HG03045 (cell line): ENCODE results near the gene GLP2R.
"Not testable (repeated sequence)": the region's sequence is repeated elsewhere in the genome, so short reads cannot be mapped to it uniquely, and the experiment has no call there.

Source experiments
- ATAC-seq: cut with Tn5 transposase; IDR thresholded peaks from one replicate; pipeline ENCODE4 v1.9.1; 2021; ENCODE audit warnings: mild to moderate bottlenecking, moderate library complexity; ENCODE audit not compliant: unreplicated experiment

The GLP2R gene, protein sequence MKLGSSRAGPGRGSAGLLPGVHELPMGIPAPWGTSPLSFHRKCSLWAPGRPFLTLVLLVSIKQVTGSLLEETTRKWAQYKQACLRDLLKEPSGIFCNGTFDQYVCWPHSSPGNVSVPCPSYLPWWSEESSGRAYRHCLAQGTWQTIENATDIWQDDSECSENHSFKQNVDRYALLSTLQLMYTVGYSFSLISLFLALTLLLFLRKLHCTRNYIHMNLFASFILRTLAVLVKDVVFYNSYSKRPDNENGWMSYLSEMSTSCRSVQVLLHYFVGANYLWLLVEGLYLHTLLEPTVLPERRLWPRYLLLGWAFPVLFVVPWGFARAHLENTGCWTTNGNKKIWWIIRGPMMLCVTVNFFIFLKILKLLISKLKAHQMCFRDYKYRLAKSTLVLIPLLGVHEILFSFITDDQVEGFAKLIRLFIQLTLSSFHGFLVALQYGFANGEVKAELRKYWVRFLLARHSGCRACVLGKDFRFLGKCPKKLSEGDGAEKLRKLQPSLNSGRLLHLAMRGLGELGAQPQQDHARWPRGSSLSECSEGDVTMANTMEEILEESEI

DNA sequence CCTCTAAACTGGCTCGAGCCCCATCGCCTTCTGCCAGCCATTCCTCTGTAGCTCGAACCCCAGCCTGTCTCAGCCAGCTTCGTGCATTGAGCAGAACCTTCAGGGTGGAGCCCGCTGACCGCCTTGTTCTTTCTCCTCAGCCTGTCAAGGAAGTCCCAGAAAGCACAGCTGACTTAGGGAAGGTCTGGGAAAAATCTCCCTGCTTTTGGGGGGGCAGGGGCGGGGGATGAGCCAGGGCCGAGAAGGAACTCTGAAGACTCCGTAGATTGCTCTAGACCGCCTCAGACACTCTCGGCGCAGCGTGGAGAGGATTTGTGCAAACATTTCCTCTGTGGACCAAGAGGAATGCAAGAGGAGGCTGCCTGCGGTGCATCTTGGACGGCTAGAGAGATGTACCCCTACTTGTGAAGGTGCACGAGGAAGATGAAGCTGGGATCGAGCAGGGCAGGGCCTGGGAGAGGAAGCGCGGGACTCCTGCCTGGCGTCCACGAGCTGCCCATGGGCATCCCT lies at the start of gene GLP2R:
GLP2R (plus strand) TSS at position 284 of the 510 bp plus-strand sequence; CDS start at position 424, 140 bp downstream.
- no peak for ATAC-seq

DNA sequence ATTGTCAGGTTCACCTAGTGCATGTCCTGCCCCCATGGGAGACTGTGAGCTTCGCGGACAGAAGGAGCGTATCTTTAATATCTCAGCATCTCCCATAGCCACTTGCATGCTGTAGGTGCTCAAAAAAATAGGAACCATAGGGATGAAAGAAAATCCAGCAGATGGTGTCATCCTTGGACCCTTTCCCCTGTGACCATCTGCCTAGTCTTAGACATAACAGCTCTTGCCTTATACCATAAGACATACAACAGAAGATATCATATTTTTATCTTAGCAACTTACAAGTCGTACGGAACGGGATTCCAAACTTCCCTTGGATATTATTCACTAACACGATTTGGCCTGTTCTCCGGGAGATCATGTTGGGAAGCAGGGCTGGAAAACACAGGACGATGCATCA lies 48.8 kb upstream of the GLP2R start:
- no peak for ATAC-seq

DNA sequence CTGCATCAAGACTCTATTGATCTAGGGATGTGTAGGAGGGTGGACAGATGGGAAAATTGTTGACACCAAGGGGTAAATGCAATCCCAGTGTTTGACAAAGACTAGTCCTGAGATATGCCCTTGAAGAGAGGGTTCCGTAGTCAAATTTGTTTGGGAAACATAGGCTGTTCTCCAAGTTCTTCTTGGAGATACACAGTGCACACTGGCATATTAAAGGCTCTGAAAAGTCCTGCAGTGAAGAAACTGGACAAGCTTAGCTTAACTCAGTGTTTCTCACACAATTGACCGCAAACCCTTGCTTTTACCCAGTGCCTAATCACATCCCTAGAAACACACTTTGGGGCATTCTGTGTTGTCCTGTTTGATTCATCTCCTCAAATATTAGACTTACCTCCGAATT lies 45.2 kb upstream of the GLP2R start:
- ATAC-seq = no peak

DNA sequence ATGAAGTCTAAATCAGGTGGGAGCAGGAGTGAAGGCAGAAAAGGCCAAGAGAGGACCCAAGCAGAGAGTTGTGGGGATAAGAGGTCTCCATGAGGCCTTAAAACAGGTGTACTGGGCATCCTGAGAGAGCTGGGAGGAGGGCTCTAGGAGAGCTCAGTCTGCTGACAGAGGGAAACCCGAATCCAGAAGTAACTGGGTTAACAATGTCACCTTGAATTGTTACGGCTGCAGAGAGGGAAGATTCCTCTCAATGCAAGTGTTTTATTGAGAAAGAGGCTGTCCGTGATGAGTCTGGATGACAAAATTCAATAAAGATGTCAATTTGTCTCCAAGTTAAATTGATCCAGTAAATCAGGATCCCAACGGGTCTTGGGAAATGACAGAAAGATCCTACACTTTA lies 42.7 kb upstream of the GLP2R start:
- no peak for ATAC-seq

DNA sequence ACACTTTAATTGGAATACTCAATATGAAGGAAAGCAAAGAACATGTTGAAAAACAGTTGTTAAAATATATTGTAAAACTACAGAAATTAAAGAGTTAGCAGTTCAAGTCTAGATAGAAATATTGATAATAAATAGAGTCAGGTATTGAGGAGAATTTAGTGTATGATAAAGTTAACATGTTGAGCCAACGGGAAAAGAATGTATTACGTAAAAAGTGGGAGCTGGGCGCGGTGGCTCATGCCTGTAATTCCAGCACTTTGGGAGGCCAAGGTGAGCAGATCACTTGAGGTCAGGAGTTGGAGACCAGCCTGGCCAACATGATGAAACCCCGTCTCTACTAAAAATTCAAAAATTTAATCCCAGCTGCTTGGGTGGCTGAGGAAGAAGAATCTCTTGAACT lies 42.3 kb upstream of the GLP2R start:
- not testable (repeated sequence) for ATAC-seq

DNA sequence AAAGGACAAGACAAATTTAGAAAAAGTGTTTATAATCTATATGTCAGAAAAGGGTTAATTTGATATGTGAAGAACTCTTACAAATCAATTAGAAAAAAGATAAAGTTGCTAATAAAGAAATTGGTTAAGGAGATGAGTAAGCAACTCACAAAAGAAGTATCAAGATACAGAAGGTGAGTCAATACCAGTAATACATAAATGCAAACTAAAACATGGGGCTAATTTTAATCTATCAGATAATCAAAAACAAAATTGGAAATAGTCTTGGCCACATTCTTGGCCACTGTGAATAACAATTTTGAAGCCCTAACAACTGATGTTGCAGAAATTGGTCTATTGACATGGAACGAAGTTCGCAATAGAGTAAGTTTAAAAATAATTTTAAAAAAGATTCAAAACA lies 41.2 kb upstream of the GLP2R start:
- ATAC-seq = no peak

DNA sequence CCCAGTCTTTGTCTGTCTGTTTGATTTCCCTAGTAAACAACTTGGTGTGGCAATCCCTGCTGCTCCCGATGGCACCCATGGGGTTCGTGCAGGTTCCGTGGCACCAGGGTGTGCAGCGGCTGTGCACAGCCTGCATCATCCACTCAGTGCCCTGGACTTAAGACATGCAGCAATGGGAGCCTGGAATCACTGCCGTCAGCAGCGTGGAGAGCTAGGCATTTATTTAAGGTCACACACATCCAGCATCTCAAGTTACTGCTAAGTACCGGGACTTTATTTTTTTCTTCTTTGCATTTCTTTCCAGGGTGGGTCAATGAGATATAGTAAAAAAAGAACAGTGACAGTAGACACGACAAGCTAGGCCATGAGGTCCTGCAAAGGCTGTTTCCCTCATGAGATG lies 37.1 kb upstream of the GLP2R start:
- no peak for ATAC-seq

DNA sequence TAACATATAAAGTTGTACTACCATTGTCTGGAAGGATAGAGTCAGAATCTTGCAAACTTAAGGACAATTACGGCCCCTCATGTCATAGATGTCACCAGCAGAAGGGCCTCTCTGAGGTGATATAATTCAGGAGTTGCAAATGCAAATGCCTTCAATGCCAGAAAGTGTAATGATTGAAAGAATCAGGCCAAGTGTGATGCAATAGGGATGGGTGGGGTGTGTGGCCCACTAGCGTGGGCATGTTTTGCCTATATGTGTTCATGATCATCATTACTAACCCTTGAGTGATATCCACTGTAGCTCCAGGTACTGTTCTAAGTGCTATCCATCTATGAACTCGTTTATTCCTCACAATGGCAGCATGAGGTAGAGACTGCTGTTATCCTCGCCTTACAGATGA lies 35.4 kb upstream of the GLP2R start:
- ATAC-seq = no peak

DNA sequence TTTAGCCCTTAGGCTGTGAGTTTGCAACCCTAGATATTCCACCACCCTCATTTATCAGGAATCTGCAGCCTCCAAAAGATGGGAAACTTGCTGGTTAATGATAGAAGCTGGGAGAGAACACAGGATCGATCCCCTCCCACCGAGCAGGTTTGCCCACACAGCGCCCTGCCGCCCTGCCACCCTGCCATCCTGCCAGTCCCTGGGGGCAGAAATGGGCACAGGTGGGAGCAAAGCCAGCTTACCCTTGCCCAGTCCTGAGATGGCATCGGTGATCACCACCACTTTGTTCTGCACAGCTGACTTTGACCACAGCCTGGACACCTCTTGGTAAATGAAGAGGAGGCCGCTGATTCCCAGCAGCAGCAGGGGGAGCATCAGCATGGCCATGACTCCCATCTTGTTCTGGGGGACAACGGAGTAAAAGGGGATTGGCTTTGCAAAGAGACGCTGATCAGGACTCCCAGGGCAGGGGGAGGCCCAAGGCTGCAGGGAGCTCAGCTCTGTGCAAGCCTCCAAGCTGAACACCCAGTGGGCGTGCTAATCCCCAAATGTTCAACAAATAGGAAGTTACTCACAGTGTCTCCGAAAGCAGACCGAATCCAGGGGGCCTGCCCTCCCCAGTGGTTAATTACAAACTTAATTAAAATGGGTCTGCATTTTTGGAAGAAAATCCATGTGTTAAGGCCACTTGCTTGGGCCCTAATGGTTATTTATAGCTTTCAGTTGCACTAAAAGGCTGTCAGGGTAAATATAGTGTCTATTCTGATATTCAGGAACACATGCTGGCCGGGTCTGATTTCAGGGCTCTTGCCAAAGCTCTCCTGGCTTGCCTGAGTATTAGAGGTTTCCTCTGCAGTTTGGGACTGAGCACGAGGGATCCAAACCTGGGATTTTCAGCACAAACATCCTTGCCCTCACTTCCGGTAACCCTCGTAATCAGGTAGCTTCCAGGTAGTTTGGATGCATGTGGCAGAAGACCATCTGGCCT lies 34.5 kb upstream of the GLP2R start, which contains the start of gene DHRS7C:
DHRS7C (minus strand) TSS at position 704 of the 988 bp plus-strand sequence; CDS start at position 396, 308 bp downstream.
- ATAC-seq = no peak

DNA sequence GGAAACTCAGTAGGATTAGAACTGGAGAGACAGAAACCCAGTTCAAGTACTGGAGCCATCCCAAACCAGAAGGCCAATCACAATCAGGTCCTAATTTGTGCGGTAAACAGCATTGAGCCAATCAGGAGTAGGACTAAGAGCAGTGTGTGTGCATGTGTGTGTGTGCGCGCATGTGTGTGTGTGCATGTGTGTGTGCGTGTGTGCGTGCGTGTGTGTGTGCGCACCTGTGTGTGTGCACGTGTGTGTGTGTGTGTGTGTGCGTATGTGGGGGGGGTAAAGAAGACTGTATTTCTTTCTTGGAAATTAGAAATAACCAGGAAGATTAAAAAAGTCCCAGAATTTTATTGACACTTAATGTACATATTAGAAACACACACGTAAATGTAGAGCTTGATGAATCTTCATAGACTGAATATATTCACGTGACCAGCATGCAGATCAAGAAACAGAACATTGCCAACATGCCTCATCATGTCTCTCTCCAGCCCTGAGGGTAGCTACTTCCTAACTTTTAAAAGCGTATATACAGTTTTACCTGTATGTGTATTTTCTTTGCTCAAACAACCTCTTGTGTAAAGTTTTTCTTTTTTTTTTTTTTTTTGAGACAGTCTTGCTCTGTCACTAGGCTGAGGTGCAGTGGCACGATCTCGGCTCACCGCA lies 33.4 kb upstream of the GLP2R start:
- no peak for ATAC-seq

DNA sequence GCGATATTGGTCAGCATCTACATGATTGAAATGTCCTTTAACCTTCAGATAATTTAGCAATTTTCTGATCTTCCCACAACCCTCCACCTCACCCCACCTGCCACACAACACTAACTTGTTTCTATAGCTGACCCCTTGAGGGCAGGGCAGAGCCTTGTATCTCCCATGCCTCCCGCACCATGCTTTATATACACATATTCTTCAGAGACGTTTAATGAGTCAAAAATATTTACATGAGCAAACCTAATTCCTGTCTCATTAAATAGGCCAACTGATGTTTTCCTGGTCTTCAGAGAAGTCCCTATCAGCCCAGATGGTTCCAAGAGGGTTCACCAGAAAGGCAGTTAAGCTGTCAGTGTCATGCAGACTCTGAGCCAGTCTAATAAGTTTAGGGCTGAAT lies 27.7 kb upstream of the GLP2R start:
- ATAC-seq = no peak

DNA sequence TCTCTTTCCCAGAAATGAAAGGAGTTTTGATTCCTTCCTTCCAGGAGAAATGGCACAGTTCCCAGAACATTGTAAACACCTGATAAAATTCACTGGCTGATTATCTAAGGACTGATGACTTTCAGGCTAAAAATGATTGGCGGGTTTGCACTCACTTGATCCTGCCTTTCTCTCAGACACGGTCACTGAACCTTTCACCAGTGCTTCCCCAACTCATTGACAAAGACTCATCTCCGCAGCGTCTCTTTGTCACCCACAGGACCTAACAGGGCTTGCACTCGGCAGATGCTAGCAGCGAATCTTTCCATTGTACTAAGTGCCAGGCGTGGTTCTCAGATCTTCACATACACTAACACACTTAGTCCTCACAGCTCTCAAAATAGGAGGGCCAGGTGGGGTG lies 27.0 kb upstream of the GLP2R start:
- ATAC-seq = no peak

DNA sequence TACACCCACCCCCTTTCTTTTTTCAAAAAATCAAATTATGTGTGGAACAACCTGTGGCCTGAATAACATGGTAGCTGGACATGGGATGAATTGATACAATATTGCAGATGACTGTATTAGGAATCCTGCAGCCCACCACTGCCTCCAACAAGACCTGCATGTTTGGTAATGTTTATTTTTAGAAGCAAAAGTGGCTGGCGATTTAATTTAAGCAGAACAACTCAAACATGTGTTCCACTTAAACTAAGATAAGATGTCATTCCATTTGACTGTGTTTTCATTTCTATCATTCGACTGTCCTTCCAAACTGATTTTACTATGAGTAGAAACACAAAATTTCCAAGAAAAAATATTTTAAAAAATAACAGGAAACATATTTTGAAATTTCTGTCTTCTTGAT lies 24.2 kb upstream of the GLP2R start:
- ATAC-seq = no peak

DNA sequence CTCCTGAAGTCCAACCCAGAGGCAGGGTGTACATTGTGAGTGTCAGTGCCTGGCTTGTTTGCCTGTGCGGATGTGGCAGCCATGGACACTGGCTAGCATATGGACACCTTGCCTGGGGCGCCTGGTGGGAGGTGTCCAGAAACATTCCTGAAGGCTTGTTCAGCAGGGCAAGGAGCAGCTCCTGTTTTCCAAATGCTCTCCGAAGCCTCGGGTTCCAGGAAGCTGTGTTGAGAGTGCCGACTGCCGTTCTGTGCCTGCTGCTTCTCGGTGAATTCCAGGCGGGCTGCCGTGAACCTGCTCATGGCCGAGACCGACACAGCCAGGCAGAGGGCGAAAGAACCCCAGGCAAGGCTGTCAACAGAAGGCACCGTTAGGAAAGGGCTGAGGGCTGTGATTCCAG lies 23.4 kb upstream of the GLP2R start:
- no peak for ATAC-seq

DNA sequence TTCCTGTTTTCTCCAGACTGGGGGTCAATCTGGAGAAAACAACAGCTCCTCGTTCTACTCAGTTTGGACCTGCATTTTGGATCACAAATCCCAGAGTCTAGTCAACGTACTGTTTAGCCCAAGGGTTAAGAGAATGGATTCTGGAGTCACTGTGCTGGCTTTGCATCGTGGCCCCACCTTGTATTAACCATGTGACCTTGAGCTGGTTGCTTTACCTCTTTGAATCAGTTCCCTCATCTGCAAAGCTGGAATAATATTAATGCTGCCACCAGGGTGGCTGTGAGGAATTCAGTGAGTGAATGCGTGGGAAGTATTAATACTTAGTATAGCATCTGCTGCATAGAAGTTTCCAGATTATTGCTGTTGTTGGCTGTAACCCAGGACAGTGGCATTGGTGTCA lies 23.0 kb upstream of the GLP2R start:
- ATAC-seq = no peak

DNA sequence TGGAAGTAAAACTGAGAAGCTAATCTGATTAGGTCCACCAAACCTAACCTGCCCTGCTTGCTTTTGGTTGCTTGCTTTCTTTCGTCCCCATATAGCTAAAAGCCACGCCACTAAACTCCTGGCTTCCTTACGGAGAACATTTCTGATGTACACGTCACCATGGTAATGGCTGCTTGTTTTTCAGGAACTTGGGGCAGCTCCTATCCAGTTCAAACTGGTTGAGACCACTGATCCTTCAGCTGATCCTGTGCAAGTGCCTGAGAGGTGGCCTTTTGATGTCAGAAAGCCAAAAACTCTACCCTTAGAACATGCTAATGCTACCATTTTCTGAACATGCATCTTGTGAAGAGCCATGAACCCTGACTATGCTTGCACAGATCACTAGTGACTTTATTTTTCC lies 20.0 kb upstream of the GLP2R start:
- no peak for ATAC-seq

DNA sequence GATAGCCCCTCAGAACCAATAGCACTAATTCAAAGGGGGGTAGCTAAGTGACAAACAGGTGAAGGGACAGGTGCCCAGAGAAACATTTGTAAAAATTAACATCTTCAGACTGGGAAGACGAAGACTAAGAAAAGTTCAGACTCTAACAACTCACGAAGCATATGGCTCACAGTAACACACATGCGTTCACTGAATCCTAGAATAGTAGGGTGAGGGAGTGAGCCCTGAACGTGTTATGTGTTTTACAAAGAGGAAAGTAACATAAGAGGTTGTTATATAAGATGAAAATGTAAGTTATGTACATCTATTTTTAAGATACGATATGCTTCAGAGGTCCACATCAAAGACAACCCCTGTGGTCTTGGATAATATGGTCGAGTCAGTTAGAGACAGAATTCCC lies 19.0 kb upstream of the GLP2R start:
- ATAC-seq = no peak

DNA sequence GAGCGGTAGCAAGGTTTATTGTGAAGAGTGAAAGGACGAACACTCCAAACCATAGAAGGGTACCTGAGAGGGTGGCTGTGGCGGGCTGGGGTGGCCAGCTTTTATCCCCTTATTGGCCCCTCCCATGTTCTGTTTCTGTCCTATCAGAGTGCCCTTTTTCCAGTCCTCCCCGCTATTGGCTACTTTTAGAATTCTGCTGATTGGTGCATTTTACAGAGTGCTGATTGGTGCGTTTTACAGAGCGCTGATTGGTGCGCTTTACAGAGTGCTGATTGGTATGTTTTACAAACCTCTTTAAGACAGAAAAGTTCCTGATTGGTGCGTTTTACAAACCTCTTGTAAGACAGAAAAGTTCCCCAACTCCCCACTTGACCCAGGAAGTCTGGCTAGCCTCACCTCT lies 16.3 kb upstream of the GLP2R start:
- no peak for ATAC-seq

DNA sequence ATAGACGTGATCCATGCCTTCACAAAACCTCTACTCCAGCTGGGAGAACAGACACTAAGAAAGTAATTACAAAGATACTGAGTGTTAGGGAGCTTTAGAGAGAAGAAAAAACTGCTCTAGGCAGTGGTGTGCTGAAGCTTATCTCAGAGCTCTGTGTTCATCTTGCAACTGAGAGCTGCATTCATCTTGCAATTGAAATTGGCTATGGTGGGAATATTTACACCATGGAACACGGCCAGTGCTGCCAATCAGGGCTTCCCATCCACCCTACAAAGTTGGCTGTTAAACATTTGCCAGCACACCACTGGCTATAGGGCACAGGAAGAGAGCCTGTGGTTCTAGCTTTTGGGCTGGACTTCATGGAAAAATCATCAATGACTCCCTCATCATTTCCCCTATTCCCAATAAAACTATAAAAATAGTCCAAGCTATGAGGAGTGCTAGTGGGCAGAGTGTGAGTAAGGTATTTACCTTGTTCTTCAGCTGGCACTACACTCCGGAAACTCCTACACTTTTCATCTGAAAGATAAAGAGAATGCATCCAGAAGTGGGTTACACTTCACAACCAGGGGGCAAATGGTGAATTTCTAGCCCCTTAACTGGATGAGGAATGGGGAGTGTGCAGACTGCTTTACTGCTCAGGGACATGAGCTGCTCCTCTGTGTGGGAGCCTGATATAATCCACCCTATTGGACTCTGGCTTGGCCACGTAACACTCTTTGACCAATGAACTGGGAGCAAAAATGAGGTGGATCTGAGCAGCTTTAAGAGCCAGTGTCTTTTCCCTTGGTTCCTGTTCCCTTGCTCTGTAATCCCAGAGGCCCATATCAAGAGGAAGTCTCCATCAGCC lies 15.4 kb upstream of the GLP2R start:
- no peak for ATAC-seq

DNA sequence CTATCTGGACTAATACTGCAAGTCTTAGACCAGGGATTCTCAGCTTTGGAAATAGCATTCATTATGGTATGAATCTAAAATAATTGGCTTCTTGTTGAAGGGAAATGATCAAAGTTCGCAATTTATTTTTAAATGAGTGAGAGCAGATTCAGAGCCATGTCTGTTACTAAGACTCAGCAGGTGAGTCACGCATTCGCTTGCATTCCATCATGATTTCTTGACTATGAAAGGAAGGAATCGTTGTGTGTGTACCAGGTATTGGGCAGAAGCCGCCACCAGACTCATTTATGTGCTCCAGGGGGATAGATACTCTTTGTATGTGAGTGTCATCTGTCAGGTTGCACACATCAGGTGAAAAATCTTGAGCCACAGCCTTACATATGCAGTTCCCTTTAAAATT lies 14.6 kb upstream of the GLP2R start:
- no peak for ATAC-seq
